NCI-H2196 (cell line): Measurements from ENCODE around the gene TSPAN15.
"Not testable (repeated sequence)": the region's sequence is repeated elsewhere in the genome, so short reads cannot be mapped to it uniquely, and the experiment has no call there.

Experiments used
- DNase-seq: peaks from one replicate; lab custom pipeline; 2025; ENCODE audit not compliant: unreplicated experiment; lab: John Stamatoyannopoulos, UW

TSPAN15 gene

GRCh38 chr10:69533658-69534057 is 82.4 kb downstream of the TSPAN15 start:
- no peak for DNase-seq

GRCh38 chr10:69536521-69536920 is 85.3 kb downstream of the TSPAN15 start:
- DNase-seq: not testable (repeated sequence)

GRCh38 chr10:69537449-69537848 is 86.2 kb downstream of the TSPAN15 start:
- no peak for DNase-seq

DNA sequence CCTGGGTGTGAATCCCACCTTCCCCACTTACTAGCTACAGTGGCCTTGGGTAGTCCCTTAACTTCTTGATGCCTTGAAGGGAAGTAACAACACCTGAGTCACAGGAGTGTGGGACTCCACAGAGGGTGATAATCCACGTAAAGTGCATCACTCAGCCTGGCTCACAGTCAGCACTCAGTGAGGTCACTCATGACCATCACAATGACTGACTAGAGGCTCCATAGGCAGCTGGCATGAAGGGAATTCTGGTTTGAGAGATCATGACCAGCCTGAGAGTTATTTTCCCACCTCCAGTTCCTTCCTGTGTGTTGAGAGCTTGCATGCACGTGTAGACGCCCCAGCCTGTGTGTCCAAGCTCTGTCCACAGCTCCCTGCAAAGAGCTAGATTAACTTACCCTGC is 87.2 kb downstream of the TSPAN15 start:
- no peak for DNase-seq

- DNase-seq: no peak
These were observed 90.2 kb downstream of the TSPAN15 start for GRCh38 chr10:69541463-69541862.

DNA sequence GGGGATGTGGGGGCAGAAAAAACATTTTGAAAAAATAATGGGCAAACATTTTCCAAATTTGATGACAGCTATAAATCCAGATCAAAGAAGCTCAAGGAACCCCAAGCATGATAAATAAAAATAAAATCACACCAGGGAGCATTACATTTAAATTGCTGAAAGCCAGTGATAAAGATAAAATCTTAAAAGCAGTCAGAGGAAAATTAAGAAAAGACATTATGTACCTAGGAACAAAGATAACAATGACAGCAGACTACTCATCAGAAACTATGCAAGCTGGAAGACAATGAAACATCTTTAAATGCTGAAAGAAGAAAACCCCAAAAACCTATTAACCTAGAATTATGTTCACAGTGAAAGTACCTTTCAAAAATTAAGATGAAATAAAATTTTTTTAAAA is 98.7 kb downstream of the TSPAN15 start:
- no peak for DNase-seq

DNA sequence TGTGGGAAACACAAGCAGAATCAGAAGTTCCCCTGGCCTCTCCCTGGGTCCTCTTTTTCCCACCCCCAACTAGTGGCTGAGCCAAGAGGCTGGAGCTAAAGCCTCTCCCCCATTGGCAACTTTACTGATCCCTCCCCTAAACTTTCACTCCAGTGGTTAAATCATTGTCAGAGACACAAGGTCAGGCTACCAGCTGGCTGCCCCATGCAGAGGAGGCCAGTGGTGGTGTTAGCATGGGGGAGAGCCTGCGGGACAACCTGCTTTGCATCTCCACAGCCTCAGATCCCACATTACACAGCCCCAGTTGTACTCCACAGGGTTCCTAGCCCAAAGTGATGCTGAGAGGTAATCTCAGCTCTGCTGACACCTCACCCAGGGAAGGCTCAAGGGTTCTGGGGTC is 101.0 kb downstream of the TSPAN15 start:
- DNase-seq: no peak

GRCh38 chr10:69553328-69553727 is 102.1 kb downstream of the TSPAN15 start:
- no peak for DNase-seq

- DNase-seq: no peak
These were observed 103.3 kb downstream of the TSPAN15 start for GRCh38 chr10:69554611-69555010.
